ENCODE results near the gene OLFM4. TPM values are rescaled to one million over a fixed set of nuclear protein-coding genes. Genes with fewer than 3 reads are reported as not detected.

The OLFM4 gene
- total RNA-seq, 1 experiment from 2014 or later = not detected

GRCh38 chr13:53089951-53090350 lies 61.3 kb downstream of the OLFM4 start:
- Histone ChIP-seq H3K27me3 (replicated peaks; ENCODE audit: control insufficient read depth, insufficient read depth, low read length) (no peaks in the 10 kb centered on the region), H3K9me3 (no peaks in the 10 kb centered on the region), H3K4me3 (ENCODE audit: low read depth, low read length) (no peak overlapping the region), H3K36me3 (ENCODE audit: control insufficient read depth, insufficient read depth, low read length) (no peaks in the 10 kb centered on the region), H3K4me1 (no peaks in the 10 kb centered on the region)
- ChIA-PET CTCF (no interaction called here), POLR2A (no interaction called here)
- TF ChIP-seq, protein P1, sequence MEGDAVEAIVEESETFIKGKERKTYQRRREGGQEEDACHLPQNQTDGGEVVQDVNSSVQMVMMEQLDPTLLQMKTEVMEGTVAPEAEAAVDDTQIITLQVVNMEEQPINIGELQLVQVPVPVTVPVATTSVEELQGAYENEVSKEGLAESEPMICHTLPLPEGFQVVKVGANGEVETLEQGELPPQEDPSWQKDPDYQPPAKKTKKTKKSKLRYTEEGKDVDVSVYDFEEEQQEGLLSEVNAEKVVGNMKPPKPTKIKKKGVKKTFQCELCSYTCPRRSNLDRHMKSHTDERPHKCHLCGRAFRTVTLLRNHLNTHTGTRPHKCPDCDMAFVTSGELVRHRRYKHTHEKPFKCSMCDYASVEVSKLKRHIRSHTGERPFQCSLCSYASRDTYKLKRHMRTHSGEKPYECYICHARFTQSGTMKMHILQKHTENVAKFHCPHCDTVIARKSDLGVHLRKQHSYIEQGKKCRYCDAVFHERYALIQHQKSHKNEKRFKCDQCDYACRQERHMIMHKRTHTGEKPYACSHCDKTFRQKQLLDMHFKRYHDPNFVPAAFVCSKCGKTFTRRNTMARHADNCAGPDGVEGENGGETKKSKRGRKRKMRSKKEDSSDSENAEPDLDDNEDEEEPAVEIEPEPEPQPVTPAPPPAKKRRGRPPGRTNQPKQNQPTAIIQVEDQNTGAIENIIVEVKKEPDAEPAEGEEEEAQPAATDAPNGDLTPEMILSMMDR (IDR thresholded peaks at IDR 0.05; ENCODE audit: insufficient read depth in 1 of 2, low read depth in 1 of 2, low read length in 1 of 2, severe bottlenecking in 1 of 2, unreplicated experiment in 1 of 2) = no peak
- Mint-ChIP-seq H3K27me3 (ENCODE audit: insufficient read depth, unreplicated experiment) (peaks cover 12% of the 10 kb centered on the region), H3K9me3 (ENCODE audit: unreplicated experiment) (no peaks in the 10 kb centered on the region), H3K4me1 (ENCODE audit: low read depth, unreplicated experiment) (no peaks in the 10 kb centered on the region), H3K4me3 (ENCODE audit: unreplicated experiment) (no peak overlapping the region), H3K36me3 (ENCODE audit: insufficient read depth, unreplicated experiment) (no peaks in the 10 kb centered on the region), H3K27ac (ENCODE audit: unreplicated experiment) (no peak overlapping the region)
- DNase-seq = no peak
- BruUV-seq (replicated peaks) = no TSS peak
- intact Hi-C loops (cut with micrococcal nuclease; ENCODE audit: unreplicated experiment) = no loop called here

DNA sequence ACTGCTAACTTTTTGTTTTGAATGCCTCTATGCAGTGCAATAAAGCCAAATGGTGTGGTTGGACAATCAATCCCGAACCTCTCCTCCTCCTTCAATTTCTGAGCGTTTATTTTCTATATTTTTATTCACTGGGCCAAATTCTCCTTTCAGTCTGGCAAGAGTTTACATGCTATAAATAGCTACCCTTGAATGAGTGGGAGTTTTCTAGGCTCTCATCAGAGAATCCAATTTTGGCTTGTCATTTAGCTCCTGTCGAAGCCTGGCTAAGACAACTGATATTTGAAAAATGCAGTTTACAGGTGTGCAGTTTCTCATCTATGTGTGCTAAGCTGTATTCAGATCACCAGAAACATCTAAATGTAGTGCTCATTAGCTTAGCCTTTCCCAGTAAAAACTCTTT lies 61.8 kb downstream of the OLFM4 start:
- ChIA-PET CTCF (no interaction called here), POLR2A (no interaction called here)
- Mint-ChIP-seq H3K9me3 (ENCODE audit: unreplicated experiment) (no peaks in the 10 kb centered on the region), H3K27me3 (ENCODE audit: insufficient read depth, unreplicated experiment) (peaks cover 12% of the 10 kb centered on the region), H3K4me3 (ENCODE audit: unreplicated experiment) (no peak overlapping the region), H3K4me1 (ENCODE audit: low read depth, unreplicated experiment) (no peaks in the 10 kb centered on the region), H3K27ac (ENCODE audit: unreplicated experiment) (no peak overlapping the region), H3K36me3 (ENCODE audit: insufficient read depth, unreplicated experiment) (no peaks in the 10 kb centered on the region)
- H3K36me3 ChIP-seq (ENCODE audit: control insufficient read depth, insufficient read depth, low read length) = no peaks in the 10 kb centered on the region
- intact Hi-C loops (cut with micrococcal nuclease; ENCODE audit: unreplicated experiment) = no loop called here
- H3K4me3 ChIP-seq (ENCODE audit: low read depth, low read length) = no peak overlapping the region
- H3K27me3 ChIP-seq (replicated peaks; ENCODE audit: control insufficient read depth, insufficient read depth, low read length) = no peaks in the 10 kb centered on the region
- H3K9me3 ChIP-seq = no peaks in the 10 kb centered on the region
- H3K4me1 ChIP-seq = no peaks in the 10 kb centered on the region
- no peak for DNase-seq
- BruUV-seq (replicated peaks) = no TSS peak
- TF ChIP-seq, protein P1 (IDR thresholded peaks at IDR 0.05; ENCODE audit: insufficient read depth in 1 of 2, low read depth in 1 of 2, low read length in 1 of 2, severe bottlenecking in 1 of 2, unreplicated experiment in 1 of 2) = no peak

- ChIA-PET CTCF (no interaction called here), POLR2A (no interaction called here)
Measured at GRCh38 chr13:53092931-53093330, 64.3 kb downstream of the OLFM4 start.

More at GRCh38 chr13:53092931-53093330, 64.3 kb downstream of the OLFM4 start:
- no TSS peak for BruUV-seq (replicated peaks)
- Mint-ChIP-seq H3K36me3 (ENCODE audit: insufficient read depth, unreplicated experiment) (no peaks in the 10 kb centered on the region), H3K27ac (ENCODE audit: unreplicated experiment) (no peak overlapping the region), H3K9me3 (ENCODE audit: unreplicated experiment) (no peaks in the 10 kb centered on the region), H3K27me3 (ENCODE audit: insufficient read depth, unreplicated experiment) (peaks cover 10% of the 10 kb centered on the region), H3K4me1 (ENCODE audit: low read depth, unreplicated experiment) (no peaks in the 10 kb centered on the region), H3K4me3 (ENCODE audit: unreplicated experiment) (no peak overlapping the region)
- H3K4me1 ChIP-seq = no peaks in the 10 kb centered on the region
- TF ChIP-seq, protein P1 (IDR thresholded peaks at IDR 0.05; ENCODE audit: insufficient read depth in 1 of 2, low read depth in 1 of 2, low read length in 1 of 2, severe bottlenecking in 1 of 2, unreplicated experiment in 1 of 2) = no peak
- no peaks in the 10 kb centered on the region for H3K36me3 ChIP-seq (ENCODE audit: control insufficient read depth, insufficient read depth, low read length)
- intact Hi-C loops (cut with micrococcal nuclease; ENCODE audit: unreplicated experiment) = no loop called here
- H3K9me3 ChIP-seq = no peaks in the 10 kb centered on the region
- DNase-seq = no peak
- H3K27me3 ChIP-seq (replicated peaks; ENCODE audit: control insufficient read depth, insufficient read depth, low read length) = no peaks in the 10 kb centered on the region
- no peak overlapping the region for H3K4me3 ChIP-seq (ENCODE audit: low read depth, low read length)

Data from Caco-2 (cell line).